ENCODE measurements around the gene CCN6.

DNA sequence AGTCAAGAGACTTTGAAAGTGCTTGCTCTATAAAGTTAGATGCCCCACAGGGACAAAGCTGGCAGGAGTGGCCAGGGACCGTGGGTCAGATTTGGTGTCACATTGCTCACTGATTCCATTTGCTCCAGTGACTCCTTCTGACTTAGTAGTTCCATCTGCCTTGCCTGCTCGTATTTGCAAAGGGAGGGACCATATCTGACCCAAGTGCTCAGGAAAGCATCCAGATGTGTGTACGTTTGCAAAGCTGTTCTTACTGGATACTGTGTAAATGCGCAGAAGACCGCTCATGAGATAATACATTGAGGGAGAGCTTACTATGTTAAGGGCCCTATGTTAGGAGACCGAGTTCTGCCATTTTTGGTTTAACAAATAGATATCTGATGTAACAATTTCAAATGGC, 21.2 kb upstream of the CCN6 start:
- no peak for TF ChIP-seq ZNF23 (tag by site-specific recombination; IDR thresholded peaks at IDR 0.05; ENCODE audit: borderline replicate concordance)
- no peak for TF ChIP-seq YY1 (tag by site-specific recombination; IDR thresholded peaks at IDR 0.05)
- no peak for TF ChIP-seq ZBTB7A (tag by site-specific recombination; IDR thresholded peaks at IDR 0.05; ENCODE audit: low read depth)
- TF ChIP-seq SETDB1 (IDR thresholded peaks at IDR 0.05; ENCODE audit: insufficient read length, low read length), result no peak
- TF ChIP-seq, protein P1, sequence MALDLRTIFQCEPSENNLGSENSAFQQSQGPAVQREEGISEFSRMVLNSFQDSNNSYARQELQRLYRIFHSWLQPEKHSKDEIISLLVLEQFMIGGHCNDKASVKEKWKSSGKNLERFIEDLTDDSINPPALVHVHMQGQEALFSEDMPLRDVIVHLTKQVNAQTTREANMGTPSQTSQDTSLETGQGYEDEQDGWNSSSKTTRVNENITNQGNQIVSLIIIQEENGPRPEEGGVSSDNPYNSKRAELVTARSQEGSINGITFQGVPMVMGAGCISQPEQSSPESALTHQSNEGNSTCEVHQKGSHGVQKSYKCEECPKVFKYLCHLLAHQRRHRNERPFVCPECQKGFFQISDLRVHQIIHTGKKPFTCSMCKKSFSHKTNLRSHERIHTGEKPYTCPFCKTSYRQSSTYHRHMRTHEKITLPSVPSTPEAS (tag by site-specific recombination; IDR thresholded peaks at IDR 0.05), result no peak
- no peak for TF ChIP-seq ZNF549 (tag by site-specific recombination; IDR thresholded peaks at IDR 0.05)

Measured in HEK293 (cell line).